WTC11 (cell line): Measurements from ENCODE around the gene MED26. TPM values are rescaled to one million over a fixed set of nuclear protein-coding genes. Genes with fewer than 3 reads are reported as not detected.

Source experiments
- ATAC-seq: fragments of 200-7000 bp; cut with Tn5 transposase; 2 replicates; pipeline ENCODE4 v1.10.0; 2021; ENCODE audit warnings: mild to moderate bottlenecking, moderate library complexity
- CTCF ChIA-PET: fragments of 300-600 bp; sonication (Branson Sonifier 250); formaldehyde crosslinking; loops from one replicate; lab custom pipeline; 2021; ENCODE audit warnings: antibody characterized with exemption; lab: Charles Lee
- POLR2A ChIA-PET: fragments of 350-600 bp; sonication (Branson Sonifier 250); formaldehyde crosslinking; loops from one replicate; lab custom pipeline; 2021; ENCODE audit warnings: antibody characterized with exemption; lab: Charles Lee
- DNase-seq: peaks from one replicate; pipeline ENCODE4 v3.0.0; 2021; ENCODE audit warnings: low spot score
- H3K27ac Mint-ChIP-seq: 2 replicates; pipeline ENCODE4 v1.8.0; 2021; ENCODE audit warnings: mixed read lengths
- H3K27me3 Mint-ChIP-seq: 2 replicates; pipeline ENCODE4 v1.8.0; 2021; ENCODE audit warnings: low read depth, mild to moderate bottlenecking, moderate library complexity, mixed read lengths
- H3K36me3 Mint-ChIP-seq: 2 replicates; pipeline ENCODE4 v1.8.0; 2021; ENCODE audit warnings: mixed read lengths
- H3K4me1 Mint-ChIP-seq: 2 replicates; pipeline ENCODE4 v1.8.0; 2022; ENCODE audit warnings: mixed read lengths
- H3K4me3 Mint-ChIP-seq: 2 replicates; pipeline ENCODE4 v1.8.0; 2021; ENCODE audit warnings: mild to moderate bottlenecking, moderate library complexity, mixed read lengths
- H3K9me3 Mint-ChIP-seq: 2 replicates; pipeline ENCODE4 v1.8.0; 2021; ENCODE audit warnings: mixed read lengths
- AFF4 ChIP-seq: sonication (generic); formaldehyde crosslinking; IDR thresholded peaks from 2 replicates; pipeline ENCODE4 v1.8.1; 2023; ENCODE audit warnings: mild to moderate bottlenecking, missing genetic modification reagents, borderline replicate concordance
- ATF1 ChIP-seq: sonication (generic); formaldehyde crosslinking; IDR thresholded peaks from 2 replicates; pipeline ENCODE4 v1.8.1; 2023; ENCODE audit warnings: mild to moderate bottlenecking, moderate library complexity, missing genetic modification reagents
- E2F4 ChIP-seq: sonication (generic); formaldehyde crosslinking; IDR thresholded peaks from 2 replicates; pipeline ENCODE4 v1.8.1; 2022; ENCODE audit warnings: low read depth, mild to moderate bottlenecking, moderate library complexity, missing genetic modification reagents, borderline replicate concordance
- JUN ChIP-seq: sonication (generic); formaldehyde crosslinking; IDR thresholded peaks from 2 replicates; pipeline ENCODE4 v1.8.0; 2023; ENCODE audit warnings: mild to moderate bottlenecking, missing genetic modification reagents
- OVOL2 ChIP-seq: fragments of 250-450 bp; sonication (Bioruptor Pico); IDR thresholded peaks from 2 replicates; pipeline ENCODE4 v1.9.0; 2021; ENCODE audit warnings: mild to moderate bottlenecking, borderline replicate concordance
- PREB ChIP-seq: sonication (generic); formaldehyde crosslinking; IDR thresholded peaks from 2 replicates; pipeline ENCODE4 v1.8.1; 2022; ENCODE audit warnings: mild to moderate bottlenecking, missing genetic modification reagents, moderate library complexity, borderline replicate concordance
- RELA ChIP-seq: sonication (generic); formaldehyde crosslinking; IDR thresholded peaks from 2 replicates; pipeline ENCODE4 v1.8.1; 2022; ENCODE audit warnings: missing genetic modification reagents, mild to moderate bottlenecking, borderline replicate concordance
- RORB ChIP-seq: fragments of 250-450 bp; sonication (Bioruptor Pico); IDR thresholded peaks from 2 replicates; pipeline ENCODE4 v1.9.0; 2021; ENCODE audit warnings: mild to moderate bottlenecking
- SMAD4 ChIP-seq: sonication (generic); formaldehyde crosslinking; IDR thresholded peaks from 2 replicates; pipeline ENCODE4 v1.8.0; 2022; ENCODE audit warnings: mild to moderate bottlenecking, missing genetic modification reagents
- SP1 ChIP-seq: sonication (generic); formaldehyde crosslinking; conservative IDR thresholded peaks from 2 replicates; pipeline ENCODE4 v1.8.1; 2022; ENCODE audit warnings: missing genetic modification reagents
- STAT6 ChIP-seq: sonication (generic); formaldehyde crosslinking; conservative IDR thresholded peaks from 2 replicates; pipeline ENCODE4 v1.8.1; 2023; ENCODE audit warnings: mild to moderate bottlenecking, low read depth, missing genetic modification reagents, moderate library complexity
- ZBTB21 ChIP-seq: sonication (generic); formaldehyde crosslinking; IDR thresholded peaks from 2 replicates; pipeline ENCODE4 v1.8.1; 2023; ENCODE audit warnings: mild to moderate bottlenecking, missing genetic modification reagents, borderline replicate concordance
- total RNA-seq: library from RNA; stranded (reverse); gene quantifications from 3 replicates; pipeline ENCODE4 v1.2.3, GENCODE V29; 2021
- TF ChIP-seq, protein P1 (sequence below): sonication (generic); formaldehyde crosslinking; IDR thresholded peaks from 2 replicates; pipeline ENCODE4 v1.8.1; 2023; ENCODE audit warnings: mild to moderate bottlenecking, missing genetic modification reagents, moderate library complexity
- TF ChIP-seq, protein P2 (sequence below): sonication (generic); formaldehyde crosslinking; IDR thresholded peaks from 2 replicates; pipeline ENCODE4 v1.8.1; 2023; ENCODE audit warnings: mild to moderate bottlenecking, moderate library complexity, missing genetic modification reagents

Gene MED26
- total RNA-seq, 1 experiment from 2014 or later = 14.2 TPM

- peaks cover 4% of the 10 kb centered on the region; the same call in 1 of the 2 replicates for H3K36me3 Mint-ChIP-seq
- no peak for DNase-seq
Measured at GRCh38 chr19:16620584-16620983, 7.4 kb downstream of the MED26 start.

DNA sequence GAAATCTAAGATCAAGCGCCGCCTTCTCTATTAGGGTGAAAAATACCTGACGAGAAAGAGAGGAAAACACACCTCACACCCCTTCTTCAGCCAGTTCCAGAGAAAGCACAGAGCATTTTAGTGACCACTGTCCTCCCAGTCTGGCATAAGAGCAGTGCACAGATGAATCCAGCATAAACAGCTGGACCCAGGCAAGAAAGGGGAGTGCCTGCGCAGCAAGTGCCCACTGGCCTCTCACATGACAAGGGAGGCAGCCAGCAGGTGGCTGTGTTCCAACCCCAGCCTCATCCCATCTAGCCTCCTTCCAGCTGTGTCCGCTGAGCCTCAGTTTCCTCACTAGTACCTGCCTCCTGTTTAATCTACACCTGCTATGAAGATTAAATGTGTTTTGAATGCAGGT lies 8.0 kb downstream of the MED26 start:
- Mint-ChIP-seq H3K27ac (no peak overlapping the region), H3K9me3 (no peaks in the 10 kb centered on the region), H3K27me3 (no peaks in the 10 kb centered on the region), H3K36me3 (no peaks in the 10 kb centered on the region), H3K4me1 (peaks cover 39% of the 10 kb centered on the region), H3K4me3 (no peak overlapping the region)
- TF ChIP-seq, protein P1, sequence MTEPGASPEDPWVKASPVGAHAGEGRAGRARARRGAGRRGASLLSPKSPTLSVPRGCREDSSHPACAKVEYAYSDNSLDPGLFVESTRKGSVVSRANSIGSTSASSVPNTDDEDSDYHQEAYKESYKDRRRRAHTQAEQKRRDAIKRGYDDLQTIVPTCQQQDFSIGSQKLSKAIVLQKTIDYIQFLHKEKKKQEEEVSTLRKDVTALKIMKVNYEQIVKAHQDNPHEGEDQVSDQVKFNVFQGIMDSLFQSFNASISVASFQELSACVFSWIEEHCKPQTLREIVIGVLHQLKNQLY = no peak
- ChIA-PET POLR2A (no interaction called here), CTCF (no interaction called here)
- DNase-seq (no peak), ATAC-seq (no peak)

More at GRCh38 chr19:16620584-16620983, 7.4 kb downstream of the MED26 start:
- Mint-ChIP-seq H3K9me3 (no peaks in the 10 kb centered on the region), H3K4me1 (peaks cover 39% of the 10 kb centered on the region), H3K4me3 (no peak overlapping the region), H3K27me3 (no peaks in the 10 kb centered on the region)
- CTCF ChIA-PET = no interaction called here
- ATAC-seq = no peak
- POLR2A ChIA-PET = no interaction called here
- TF ChIP-seq RELA (CRISPR knock-in tag) (no peak), STAT6 (CRISPR knock-in tag) (no peak), PREB (CRISPR knock-in tag) (no peak), AFF4 (no peak), SMAD4 (CRISPR knock-in tag) (no peak), OVOL2 (CRISPR knock-in tag) (no peak), ATF1 (CRISPR knock-in tag) (no peak), RORB (CRISPR knock-in tag) (no peak), E2F4 (CRISPR knock-in tag) (no peak)
- TF ChIP-seq, all 79 proteins: peak for 0
- 0 out of 2 replicates have a peak overlapping the region, but pooled peaks have one; percentile 2 for H3K27ac Mint-ChIP-seq

- TF ChIP-seq SMAD4 (CRISPR knock-in tag) = no peak
- TF ChIP-seq SP1 = no peak
- TF ChIP-seq JUN (CRISPR knock-in tag) = no peak
- no peak for TF ChIP-seq ZBTB21
- TF ChIP-seq, protein P2, sequence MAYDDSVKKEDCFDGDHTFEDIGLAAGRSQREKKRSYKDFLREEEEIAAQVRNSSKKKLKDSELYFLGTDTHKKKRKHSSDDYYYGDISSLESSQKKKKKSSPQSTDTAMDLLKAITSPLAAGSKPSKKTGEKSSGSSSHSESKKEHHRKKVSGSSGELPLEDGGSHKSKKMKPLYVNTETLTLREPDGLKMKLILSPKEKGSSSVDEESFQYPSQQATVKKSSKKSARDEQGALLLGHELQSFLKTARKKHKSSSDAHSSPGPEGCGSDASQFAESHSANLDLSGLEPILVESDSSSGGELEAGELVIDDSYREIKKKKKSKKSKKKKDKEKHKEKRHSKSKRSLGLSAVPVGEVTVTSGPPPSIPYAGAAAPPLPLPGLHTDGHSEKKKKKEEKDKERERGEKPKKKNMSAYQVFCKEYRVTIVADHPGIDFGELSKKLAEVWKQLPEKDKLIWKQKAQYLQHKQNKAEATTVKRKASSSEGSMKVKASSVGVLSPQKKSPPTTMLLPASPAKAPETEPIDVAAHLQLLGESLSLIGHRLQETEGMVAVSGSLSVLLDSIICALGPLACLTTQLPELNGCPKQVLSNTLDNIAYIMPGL (CRISPR knock-in tag) = no peak
- ATAC-seq = no peak
- Mint-ChIP-seq H3K27ac (peak overlapping the region; percentile 71; the same call in 1 of the 2 replicates), H3K9me3 (no peaks in the 10 kb centered on the region), H3K4me1 (peaks cover 39% of the 10 kb centered on the region), H3K27me3 (no peaks in the 10 kb centered on the region), H3K4me3 (no peak overlapping the region), H3K36me3 (no peaks in the 10 kb centered on the region)
- ChIA-PET POLR2A (no interaction called here), CTCF (interaction anchor here (0.6 to 1.0 kb wide), 2 partner anchors 13 to 29 kb away, joined by 3 to 4 read pairs; no protein-coding TSS in a partner anchor)
- DNase-seq = no peak
Measured at GRCh38 chr19:16619457-16619856, 8.5 kb downstream of the MED26 start.
